ENCODE results near the gene CLDN6. TPM values are rescaled to one million over a fixed set of nuclear protein-coding genes. Genes with fewer than 3 reads are reported as not detected.

The CLDN6 gene
- total RNA-seq, 4 donors from 2014 or later, result not detected

GRCh38 chr16:3063625-3064386 lies 45.8 kb upstream of the CLDN6 start:
- H3K9me3 ChIP-seq, result no peaks in the 10 kb centered on the region
- no peaks in the 10 kb centered on the region for H3K27me3 ChIP-seq
- H3K4me3 ChIP-seq (replicated peaks in 1 of 3), result no peak overlapping the region
- 86 to 91% methylated on average over 8 of the region's 8 CpGs for WGBS, 2 donors
- H3K36me3 ChIP-seq, result no peaks in the 10 kb centered on the region
- peaks cover 6 to 44% of the 10 kb centered on the region in 2 donors for H3K4me1 ChIP-seq
- intact Hi-C loops (cut with DNase I), result loop anchor here (10.0 kb wide), 1 partner anchor 61 kb away; no protein-coding TSS in a partner anchor
- no peak overlapping the region for H3K27ac ChIP-seq
- no peak for DNase-seq
- TF ChIP-seq CTCF (IDR thresholded peaks at IDR 0.05) (no peak), POLR2A (IDR thresholded peaks at IDR 0.05) (no peak)

GRCh38 chr16:3062553-3062952 lies 44.6 kb upstream of the CLDN6 start:
- DNase-seq, result no peak
- Histone ChIP-seq H3K27ac (no peak overlapping the region), H3K4me1 (peaks cover 14 to 42% of the 10 kb centered on the region in 2 donors), H3K27me3 (no peaks in the 10 kb centered on the region), H3K9me3 (no peaks in the 10 kb centered on the region), H3K4me3 (replicated peaks in 1 of 3) (no peak overlapping the region), H3K36me3 (no peaks in the 10 kb centered on the region)
- WGBS, 2 donors, result 87 to 88% methylated on average over 6 of the region's 6 CpGs
- TF ChIP-seq CTCF (IDR thresholded peaks at IDR 0.05), result no peak
- no peak for TF ChIP-seq POLR2A (IDR thresholded peaks at IDR 0.05)
- intact Hi-C loops (cut with DNase I), result loop anchor here (10.0 kb wide), 1 partner anchor 62 kb away; no protein-coding TSS in a partner anchor

- Histone ChIP-seq H3K27me3 (no peaks in the 10 kb centered on the region), H3K4me1 (peaks cover 14 to 31% of the 10 kb centered on the region in 2 donors), H3K9me3 (no peaks in the 10 kb centered on the region), H3K36me3 (no peaks in the 10 kb centered on the region), H3K4me3 (replicated peaks in 1 of 3) (no peak overlapping the region), H3K27ac (peak overlapping the region in 2 of 3 donors; percentile 75 to 88)
- intact Hi-C loops (cut with DNase I), result loop anchor here (10.0 kb wide), 1 partner anchor 64 kb away; no protein-coding TSS in a partner anchor
- WGBS, 2 donors, result 84 to 87% methylated on average over 14 of the region's 14 CpGs
- DNase-seq, result no peak
- TF ChIP-seq POLR2A (IDR thresholded peaks at IDR 0.05), result no peak
- no peak for TF ChIP-seq CTCF (IDR thresholded peaks at IDR 0.05)
Measured at GRCh38 chr16:3060339-3061127, 42.5 kb upstream of the CLDN6 start.

GRCh38 chr16:3059723-3060242 lies 41.8 kb upstream of the CLDN6 start:
- H3K27me3 ChIP-seq, result no peaks in the 10 kb centered on the region
- TF ChIP-seq POLR2A (IDR thresholded peaks at IDR 0.05) (no peak), CTCF (IDR thresholded peaks at IDR 0.05) (no peak)
- intact Hi-C loops (cut with DNase I), result loop anchor here (10.0 kb wide), 1 partner anchor 65 kb away; no protein-coding TSS in a partner anchor
- H3K4me1 ChIP-seq, result peaks cover 14 to 24% of the 10 kb centered on the region in 2 donors
- H3K9me3 ChIP-seq, result no peaks in the 10 kb centered on the region
- WGBS, 2 donors, result 59 to 62% methylated on average over 9 of the region's 9 CpGs
- H3K27ac ChIP-seq, result peak overlapping the region; percentile 74 to 88 (median 75)
- H3K4me3 ChIP-seq (replicated peaks in 1 of 3), result peak overlapping the region in 2 of 3 donors; percentile 9 to 59
- DNase-seq, result no peak
- no peaks in the 10 kb centered on the region for H3K36me3 ChIP-seq

Measured in thyroid gland (tissue), 4 donors.